OCI-M2 (cell line): ENCODE results near the gene CEP83.
"Not testable (repeated sequence)": the region's sequence is repeated elsewhere in the genome, so short reads cannot be mapped to it uniquely, and the experiment has no call there.

Source experiments
- DNase-seq: peaks from one replicate; lab custom pipeline; 2025; ENCODE audit not compliant: unreplicated experiment; lab: John Stamatoyannopoulos, UW

CEP83 gene, protein sequence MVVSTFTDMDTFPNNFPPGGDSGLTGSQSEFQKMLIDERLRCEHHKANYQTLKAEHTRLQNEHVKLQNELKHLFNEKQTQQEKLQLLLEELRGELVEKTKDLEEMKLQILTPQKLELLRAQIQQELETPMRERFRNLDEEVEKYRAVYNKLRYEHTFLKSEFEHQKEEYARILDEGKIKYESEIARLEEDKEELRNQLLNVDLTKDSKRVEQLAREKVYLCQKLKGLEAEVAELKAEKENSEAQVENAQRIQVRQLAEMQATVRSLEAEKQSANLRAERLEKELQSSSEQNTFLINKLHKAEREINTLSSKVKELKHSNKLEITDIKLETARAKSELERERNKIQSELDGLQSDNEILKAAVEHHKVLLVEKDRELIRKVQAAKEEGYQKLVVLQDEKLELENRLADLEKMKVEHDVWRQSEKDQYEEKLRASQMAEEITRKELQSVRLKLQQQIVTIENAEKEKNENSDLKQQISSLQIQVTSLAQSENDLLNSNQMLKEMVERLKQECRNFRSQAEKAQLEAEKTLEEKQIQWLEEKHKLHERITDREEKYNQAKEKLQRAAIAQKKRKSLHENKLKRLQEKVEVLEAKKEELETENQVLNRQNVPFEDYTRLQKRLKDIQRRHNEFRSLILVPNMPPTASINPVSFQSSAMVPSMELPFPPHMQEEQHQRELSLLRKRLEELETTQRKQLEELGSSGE

DNA sequence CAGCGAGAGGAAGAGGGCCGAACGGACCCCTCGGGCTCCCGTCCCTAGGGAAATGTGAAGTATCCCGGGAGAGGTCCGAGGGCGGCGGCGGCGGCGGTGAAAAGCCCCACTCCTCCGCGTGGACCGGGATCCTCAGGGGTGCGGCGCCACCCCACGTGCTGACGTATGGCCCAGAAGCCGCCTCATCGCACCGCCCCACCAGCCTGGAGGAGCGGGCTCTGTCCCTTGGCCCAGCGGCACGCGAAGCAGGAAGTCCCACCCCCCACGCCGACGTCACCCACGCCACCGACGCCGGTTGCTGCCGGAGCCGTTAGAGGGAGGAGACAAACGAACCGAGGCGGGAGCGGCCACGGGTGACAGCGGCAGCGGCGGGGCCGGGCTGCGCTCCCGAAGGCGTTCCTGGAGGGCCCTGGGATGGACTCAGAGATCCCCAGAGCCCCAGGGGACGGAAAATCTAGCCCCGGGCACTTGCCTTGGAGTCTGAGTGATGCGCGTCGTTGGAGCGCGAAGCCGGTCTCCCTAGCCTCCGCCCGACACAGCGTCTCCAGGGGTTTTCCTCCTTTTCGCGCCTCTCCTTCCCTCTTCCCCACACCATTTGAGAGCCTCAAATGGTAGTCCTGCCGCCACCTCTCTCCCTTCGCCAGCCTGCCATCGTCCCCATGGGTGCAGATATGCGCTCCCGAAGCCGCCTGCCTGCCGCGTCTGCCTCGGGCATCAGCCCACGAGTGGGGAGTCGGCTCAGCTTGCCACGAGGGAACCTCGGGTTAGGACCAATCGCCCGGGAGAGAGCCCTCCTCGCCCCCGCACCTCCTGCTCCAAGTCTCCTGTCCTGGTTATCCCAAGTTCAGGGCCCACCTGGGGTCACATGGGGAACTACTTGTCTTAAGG lies at the start of gene CEP83:
TSS of gene CEP83 (minus strand) at position 140 of the 888 bp plus-strand sequence. CDS start 47,377 bp downstream, outside the sequence.
- DNase-seq, result peak; percentile 46

DNA sequence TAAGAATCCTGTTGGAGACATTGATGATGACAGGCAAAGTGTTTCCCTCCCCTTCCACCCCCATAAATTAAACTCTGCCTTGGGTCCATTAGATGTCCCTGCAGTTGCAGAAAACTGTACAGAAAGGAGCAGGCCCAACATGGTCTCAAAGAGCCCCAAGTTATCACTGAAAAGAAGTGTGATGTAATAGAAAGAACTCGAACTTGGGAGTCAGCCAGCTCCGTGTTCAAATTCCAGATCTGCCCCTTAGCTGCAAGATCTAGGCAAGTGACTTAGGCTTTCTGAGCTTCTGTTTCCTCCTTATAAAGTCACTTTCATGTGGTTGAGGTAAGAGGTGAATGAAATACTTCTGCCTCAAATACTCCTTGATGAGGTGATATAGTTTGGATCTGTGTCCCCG lies 49.6 kb upstream of the CEP83 start:
- no peak for DNase-seq

DNA sequence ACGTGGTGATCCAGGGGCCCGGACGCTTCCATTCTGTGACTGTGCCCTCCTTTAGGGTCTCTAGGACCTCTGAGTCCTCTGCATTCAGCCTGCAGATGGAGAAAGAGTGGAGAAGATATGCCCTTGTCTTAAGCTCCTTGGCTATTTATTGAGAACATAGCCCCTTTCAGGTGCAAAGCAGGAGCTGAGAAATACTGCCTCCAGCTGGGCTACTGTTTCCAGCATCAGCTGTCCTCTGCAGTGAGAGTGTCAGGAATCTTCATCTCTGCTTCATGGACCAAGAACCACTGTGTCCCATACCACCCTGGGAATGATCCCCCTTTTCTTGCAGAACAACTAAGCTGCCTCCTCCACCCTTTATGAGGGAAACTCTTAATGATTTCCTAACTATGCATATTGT lies 47.8 kb upstream of the CEP83 start:
- DNase-seq, result no peak

DNA sequence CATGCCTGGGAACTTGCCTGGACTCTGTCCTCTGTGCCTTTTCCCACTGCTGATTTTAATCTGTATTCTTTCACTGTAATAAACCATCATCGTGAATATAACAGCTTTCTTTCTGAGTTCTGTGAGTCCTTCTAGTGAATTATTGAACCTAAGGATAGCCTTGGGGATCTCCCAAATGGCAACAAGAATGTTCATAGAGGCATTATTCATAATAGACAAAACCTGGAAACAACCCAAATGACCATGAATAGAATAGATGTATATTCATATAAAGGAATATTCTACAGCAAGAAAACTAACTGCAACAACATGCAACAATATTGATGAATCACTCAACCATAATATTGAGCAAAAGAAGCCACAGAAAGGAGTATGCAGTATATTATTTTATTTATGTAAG lies 44.7 kb upstream of the CEP83 start:
- DNase-seq, result no peak

DNA sequence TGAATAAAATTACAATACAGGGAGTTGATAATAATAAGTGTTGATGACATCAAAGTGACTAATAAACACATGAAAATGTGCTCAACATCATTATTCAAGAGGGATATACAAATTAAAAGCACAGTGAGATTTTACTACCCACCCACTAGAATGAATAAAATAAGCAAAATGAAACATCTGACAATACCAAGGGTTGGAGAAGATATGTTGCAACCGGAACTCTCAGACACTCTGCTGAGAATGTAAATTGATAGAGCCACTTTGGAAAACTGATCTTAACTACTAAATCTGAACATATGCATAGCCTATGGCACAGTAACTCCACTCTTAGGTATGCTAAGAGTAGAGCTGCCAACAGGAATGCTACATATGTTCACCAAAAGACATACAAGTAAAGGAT lies 44.0 kb upstream of the CEP83 start:
- DNase-seq, result no peak

DNA sequence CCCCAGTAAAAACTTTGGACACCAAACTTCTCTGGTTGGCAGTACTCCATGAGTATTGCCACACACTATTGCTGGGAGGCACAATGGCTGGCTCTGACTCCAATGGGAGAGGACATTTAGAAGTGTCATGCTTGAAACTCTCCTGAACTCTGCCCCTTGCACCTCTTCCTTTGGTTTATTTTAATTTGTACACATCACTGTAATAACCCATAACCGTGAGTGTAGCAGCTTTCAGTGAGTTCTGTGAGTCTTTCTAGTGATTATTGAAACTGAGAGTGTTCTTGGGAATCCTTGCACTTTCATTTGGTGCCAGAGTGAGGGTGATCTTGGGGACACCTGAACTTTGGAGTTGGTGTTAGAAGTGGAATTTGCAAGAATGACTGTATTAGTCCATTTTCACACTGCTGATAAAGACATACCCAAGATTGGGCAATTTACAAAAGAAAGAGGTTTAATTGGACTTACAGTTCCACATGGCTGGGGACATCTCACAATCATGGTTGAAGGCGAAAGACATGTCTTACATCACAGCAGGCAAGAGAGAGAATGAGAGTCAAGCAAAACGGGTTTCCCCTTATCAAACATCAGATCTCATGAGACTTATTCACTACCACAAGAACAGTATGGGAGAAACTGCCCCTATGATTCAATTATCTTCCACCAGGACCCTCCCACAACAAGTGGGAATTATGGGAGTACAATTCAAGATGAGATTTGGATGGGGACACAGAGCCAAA lies 41.3 kb upstream of the CEP83 start:
- DNase-seq, result no peak

DNA sequence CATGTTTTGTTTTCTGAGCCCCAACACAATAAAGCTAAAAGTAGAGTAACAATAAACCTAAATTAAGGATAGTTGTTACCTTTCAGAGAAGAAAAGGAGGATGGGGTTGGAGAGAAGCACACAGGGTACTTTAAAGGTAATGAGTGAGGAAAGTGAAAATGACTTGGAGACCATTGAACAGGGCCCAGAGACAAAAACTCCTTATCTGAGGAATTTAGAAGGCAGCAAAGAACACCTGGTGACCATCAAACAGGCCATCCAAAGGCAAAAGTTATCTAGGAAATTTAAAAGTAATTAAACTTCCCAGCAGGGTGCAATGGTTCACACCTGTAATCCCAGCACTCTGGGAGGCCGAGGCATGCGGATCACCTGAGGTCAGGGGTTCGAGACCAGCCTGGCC lies 39.0 kb upstream of the CEP83 start:
- DNase-seq, result no peak

DNA sequence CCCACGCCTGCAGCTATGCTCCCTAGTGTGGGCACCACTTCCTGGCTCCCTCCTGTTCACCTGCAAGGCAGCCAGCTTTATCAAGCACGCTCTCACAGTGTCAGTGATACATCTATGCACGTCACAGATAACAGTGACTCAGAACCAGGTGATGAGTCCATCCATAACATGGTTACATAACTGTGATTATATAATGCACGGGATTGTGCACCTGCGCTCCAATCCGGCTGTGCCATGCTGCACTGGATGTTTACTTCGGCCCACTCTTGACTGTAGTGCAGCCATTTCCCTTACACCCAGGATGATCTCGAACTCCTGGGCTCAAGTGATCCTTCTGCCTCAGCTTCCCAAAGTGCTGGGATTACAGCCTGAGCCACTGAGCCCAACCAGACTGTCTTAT lies 38.4 kb upstream of the CEP83 start:
- DNase-seq, result no peak

DNA sequence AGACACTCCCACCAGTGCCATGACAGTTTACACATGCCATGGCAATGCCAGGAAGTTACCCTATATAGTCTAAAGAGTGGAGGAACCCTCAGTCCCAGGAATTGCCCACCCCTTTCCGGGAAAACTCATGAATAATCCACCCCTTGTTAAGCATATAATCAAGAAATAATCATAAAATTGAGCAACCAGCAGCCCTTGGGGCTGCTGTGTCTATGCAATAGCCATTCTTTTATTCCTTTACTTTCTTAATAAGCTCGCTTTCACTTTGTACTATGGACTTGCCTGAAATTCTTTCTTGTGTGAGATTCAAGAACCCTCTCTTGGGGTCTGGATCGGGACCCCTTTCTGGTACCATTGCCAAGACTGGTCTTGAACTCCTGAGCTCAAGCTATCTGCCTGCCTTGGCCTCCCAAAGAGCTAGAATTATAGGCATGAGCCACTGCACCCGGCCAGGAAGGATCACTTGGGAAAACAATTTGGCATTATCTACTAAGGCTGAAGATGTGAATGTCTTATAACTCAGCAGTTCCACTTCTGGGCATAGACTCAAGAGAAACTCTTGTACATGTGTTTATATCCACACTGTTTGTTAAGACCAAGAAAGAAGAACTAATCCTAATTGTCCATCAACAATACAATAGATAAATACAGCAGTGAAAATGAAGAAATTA lies 35.9 kb upstream of the CEP83 start:
- DNase-seq, result no peak

DNA sequence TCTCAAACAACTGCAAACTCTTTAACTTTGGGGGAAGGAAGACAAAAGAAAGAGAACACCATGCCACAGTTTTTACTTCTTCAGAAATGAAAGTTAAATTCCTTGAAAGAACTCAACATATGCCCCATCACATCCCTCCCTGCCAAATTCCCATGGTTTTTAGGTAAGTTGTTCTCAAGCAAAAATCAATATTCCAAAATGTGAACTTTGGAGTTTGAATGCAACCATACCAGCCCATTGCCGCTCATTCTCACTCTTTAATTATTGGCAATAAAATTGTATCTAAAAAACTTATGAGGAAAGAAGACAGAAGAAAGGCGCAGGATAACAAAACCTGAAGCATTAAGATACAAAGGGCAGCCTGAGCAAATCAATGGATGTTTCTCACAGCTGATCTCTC lies 31.8 kb upstream of the CEP83 start:
- DNase-seq, result no peak

DNA sequence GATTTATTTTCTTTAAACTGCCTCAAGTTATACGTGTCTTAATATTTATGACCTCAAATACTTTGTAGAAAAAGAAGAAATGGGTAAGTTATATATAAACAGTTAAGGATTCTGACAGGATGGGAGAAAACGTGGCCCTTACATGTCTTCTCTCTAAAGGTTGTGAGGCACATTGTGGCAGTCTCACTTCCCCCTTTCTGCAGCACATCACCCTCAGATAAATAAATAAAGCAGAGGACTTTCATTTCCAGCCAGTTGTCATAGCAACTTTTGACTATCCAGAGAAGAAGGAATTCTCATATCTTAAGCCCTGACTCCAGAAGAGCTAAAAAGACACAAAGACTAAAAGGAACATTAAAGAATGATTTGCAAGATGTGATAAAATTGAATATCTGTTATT lies 28.8 kb upstream of the CEP83 start:
- no peak for DNase-seq

DNA sequence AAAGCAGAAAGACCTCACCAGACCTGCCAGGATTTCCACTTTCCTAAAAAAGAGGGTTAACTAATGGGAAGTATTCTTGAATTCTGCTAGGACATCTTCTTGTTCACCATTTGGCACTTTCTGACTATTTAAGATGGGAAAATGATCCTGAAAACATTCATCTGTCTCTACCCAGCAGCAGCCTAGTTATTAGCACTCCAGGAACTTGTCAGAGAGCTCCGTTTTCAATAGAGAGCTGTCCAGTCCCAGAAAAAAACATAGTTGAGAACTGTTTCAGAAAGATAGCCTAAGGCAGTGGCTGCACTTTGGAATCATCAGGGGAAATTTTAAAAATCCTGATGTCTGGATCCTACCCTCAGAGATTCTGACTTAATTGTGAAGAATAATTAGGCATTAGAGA lies 22.1 kb upstream of the CEP83 start:
- no peak for DNase-seq

DNA sequence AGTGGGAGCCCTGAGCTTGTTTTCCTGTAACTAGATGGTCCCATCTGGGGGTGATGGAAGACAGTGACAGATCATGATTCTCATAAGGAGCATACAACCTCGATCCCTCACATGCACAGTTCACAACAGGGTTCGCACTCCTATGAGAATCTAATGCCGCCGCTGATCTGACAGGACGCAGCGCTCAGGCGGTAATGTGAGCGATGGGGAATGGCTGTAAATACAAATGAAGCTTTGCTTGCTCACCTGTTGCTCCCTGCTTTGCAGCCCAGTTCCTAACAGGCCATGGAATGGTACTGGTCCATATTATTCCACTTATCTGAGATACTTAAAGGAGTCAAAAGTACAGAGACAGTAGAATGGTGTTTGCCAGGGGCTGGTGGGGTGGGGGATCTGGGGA lies 9.9 kb upstream of the CEP83 start:
- no peak for DNase-seq

DNA sequence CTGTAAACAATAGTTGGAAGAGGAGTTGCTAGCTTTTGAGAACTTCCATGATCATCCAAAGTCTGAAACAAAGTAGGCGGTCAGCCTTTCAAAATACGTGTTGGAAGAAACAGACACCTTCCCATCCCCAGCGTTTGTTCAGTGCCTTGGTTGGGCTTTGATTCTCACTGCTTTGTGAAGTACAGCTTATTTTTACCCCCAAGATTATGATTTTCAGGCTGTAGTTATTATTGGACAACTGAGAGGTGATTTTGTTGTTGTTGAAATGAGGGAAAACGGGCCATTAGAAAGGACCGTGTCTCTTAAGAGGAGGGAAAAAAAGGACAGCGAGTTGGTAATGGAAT lies 921 bp upstream of the CEP83 start:
- no peak for DNase-seq

DNA sequence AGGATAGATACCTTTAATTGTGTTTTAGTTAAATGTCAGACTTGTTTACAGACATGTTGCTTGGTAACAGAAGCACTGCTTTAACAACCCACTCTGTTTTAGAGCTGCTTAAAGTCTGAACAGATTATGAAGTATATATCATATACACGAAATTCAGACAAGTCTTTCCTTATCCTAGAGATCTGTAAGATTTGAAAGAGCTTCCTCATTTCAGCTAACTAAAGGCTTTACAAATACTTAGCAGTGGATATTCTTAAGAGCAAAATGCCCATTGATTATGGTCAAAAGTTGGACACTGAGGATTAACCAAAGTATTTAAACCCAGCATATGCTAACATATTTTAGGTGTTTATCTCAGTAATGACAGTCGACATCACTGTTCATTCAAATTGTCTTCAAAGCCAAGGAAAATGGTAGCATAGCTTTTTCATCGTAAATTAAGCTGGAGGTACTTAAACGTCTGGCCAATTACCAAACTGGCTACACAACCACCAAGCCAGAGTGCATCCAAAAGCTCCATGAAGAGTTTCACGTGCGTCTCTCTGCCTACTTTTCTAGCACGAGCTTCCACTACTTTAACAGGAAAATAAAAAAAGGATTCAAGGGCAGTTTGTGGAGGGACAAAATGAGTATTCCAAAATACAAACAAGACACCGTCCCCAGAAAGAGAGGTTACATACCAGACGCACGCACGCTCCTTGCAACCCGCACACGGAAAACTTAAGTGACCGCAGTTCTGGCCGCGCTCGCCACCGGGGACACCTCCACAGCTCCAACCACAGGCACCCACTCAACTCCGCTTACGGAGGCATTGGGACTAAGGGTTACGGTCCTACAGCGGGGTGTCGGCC lies 565 bp downstream of the CEP83 start:
- no peak for DNase-seq

DNA sequence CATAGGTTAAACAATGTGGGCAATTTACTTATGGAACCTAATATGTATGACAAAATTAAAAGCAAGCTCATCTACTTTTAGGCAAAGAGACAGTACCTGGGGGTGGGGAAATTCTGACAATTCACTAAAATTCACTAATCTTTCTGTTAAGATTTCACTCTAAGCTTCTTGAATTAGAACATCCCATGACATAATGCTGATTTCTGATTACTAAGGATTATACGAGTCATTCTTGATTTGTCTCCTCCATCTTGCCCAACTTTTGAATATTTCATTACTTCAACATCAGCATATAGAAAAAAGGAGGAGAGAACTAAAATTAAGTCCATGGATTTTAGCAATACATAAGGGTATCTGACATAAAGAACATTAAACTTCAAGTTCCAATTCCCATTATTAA lies 2.4 kb downstream of the CEP83 start:
- DNase-seq, result no peak

DNA sequence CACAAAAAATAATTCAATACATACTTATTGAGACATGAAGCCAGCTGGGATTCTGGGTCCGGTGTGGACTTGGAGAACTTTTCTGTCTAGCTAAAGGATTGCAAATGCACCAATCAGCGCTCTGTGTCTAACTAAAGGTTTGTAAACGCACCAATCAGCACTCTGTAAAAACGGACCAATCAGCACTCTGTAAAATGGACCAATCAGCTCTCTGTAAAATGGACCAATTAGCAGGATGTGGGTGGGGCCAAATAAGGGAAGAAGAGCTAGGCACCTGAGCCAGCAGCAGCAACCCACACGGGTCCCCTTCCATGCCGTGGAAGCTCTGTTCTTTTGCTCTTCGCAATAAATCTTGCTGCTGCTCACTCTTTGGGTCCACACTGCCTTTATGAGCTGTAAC lies 5.3 kb downstream of the CEP83 start:
- DNase-seq, result not testable (repeated sequence)

DNA sequence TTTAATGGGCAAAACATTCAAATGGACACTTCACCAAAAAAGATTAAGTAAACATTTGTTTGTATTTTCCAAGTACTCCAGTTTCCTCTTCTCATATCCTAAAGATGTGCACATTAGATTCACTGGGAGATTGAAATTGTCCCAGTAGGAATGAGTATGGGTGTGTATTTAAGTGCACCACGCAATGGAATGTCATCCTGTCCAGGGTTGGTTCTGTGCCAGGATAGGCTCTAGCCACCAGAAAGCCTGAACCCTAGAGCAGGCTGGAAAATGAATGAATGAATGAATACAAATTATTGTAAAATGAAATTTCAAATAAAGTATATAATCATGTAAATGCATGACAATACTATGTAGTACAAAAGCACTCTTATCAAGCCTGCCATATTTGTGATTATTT lies 14.0 kb downstream of the CEP83 start:
- DNase-seq, result no peak

DNA sequence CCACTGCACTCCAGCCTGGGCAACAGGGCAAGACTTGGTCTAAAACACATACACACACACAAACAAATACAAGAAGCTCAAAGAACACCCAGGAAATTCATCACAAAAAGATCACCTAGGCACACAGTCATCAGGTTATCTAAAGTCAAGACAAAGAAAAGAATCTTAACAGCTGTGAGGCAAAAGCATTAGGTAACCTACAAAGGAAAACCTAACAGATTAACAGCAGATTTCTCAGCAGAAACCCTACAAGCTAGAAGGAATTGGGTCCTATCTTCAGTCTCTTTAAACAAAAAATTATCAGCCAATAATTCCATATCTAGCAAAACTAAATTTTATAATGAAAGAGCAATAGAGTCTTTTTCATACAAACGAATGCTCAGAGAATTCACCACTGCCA lies 22.4 kb downstream of the CEP83 start:
- DNase-seq, result no peak

DNA sequence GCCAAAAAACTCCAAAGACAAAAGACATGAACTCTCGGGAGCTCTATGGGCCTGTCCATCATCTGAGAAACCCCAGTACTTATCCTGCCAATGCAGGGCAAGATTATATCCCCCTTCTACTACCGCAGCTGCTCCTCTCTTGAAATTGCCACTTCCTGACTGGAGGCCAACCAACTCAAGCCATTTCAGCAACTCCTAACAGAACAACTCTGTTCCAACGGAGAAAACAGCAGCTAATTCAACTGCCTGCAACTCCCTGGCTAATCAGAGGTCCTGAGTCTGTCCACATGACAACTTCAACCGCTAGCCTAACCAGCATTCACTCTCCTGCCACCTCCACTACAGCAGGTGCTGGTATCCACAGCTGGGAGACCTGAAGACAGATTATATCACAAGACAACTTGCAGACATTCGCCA lies 24.1 kb downstream of the CEP83 start:
- DNase-seq, result no peak
